ENCODE data around the gene FOXP3. TPM values are rescaled to one million over a fixed set of nuclear protein-coding genes. Genes with fewer than 3 reads are reported as not detected.

Gene FOXP3
- total RNA-seq, 1 experiment from 2014 or later = 0.26 TPM

DNA sequence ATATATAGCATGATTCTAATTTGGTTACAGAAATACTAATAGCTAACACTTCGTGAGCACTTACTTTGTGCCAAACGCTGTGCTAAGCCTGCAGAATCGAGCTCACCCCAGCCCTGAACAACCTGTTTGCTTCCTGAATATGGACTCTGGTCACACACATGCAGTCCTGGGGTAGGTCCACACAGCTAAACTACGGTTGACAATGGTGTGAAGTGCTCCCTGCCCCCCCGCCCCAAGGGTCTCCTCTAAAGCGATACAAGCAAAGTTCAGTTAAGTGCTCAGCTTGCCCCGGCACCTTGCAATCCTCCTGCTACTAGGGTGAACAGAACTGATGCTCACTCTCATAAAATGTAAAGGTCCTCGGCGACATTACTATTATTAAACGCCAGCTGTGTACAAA is 879 bp downstream of the FOXP3 start:
- BruUV-seq (replicated peaks) = no TSS peak
- H3K27me3 Mint-ChIP-seq (ENCODE audit: unreplicated experiment) = peaks cover 54% of the 10 kb centered on the region
- no peak for DNase-seq
- TF ChIP-seq, protein P1, sequence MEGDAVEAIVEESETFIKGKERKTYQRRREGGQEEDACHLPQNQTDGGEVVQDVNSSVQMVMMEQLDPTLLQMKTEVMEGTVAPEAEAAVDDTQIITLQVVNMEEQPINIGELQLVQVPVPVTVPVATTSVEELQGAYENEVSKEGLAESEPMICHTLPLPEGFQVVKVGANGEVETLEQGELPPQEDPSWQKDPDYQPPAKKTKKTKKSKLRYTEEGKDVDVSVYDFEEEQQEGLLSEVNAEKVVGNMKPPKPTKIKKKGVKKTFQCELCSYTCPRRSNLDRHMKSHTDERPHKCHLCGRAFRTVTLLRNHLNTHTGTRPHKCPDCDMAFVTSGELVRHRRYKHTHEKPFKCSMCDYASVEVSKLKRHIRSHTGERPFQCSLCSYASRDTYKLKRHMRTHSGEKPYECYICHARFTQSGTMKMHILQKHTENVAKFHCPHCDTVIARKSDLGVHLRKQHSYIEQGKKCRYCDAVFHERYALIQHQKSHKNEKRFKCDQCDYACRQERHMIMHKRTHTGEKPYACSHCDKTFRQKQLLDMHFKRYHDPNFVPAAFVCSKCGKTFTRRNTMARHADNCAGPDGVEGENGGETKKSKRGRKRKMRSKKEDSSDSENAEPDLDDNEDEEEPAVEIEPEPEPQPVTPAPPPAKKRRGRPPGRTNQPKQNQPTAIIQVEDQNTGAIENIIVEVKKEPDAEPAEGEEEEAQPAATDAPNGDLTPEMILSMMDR (IDR thresholded peaks at IDR 0.05; ENCODE audit: unreplicated experiment) = no peak
- peaks cover 9% of the 10 kb centered on the region for H3K4me1 Mint-ChIP-seq (ENCODE audit: low read depth, unreplicated experiment)
- CTCF ChIA-PET = interaction anchor here (0.8 kb wide), 1 partner anchor 10 kb away, joined by 3 read pairs; no protein-coding TSS in a partner anchor
- no peak overlapping the region for H3K4me3 Mint-ChIP-seq (ENCODE audit: low read depth, unreplicated experiment)
- H3K9me3 Mint-ChIP-seq (ENCODE audit: low read depth, unreplicated experiment) = no peaks in the 10 kb centered on the region
- peaks cover 8% of the 10 kb centered on the region for H3K36me3 Mint-ChIP-seq (ENCODE audit: insufficient read depth, unreplicated experiment)
- intact Hi-C loops (cut with micrococcal nuclease; ENCODE audit: unreplicated experiment) = no loop called here
- H3K27ac Mint-ChIP-seq (ENCODE audit: unreplicated experiment) = no peak overlapping the region

DNA sequence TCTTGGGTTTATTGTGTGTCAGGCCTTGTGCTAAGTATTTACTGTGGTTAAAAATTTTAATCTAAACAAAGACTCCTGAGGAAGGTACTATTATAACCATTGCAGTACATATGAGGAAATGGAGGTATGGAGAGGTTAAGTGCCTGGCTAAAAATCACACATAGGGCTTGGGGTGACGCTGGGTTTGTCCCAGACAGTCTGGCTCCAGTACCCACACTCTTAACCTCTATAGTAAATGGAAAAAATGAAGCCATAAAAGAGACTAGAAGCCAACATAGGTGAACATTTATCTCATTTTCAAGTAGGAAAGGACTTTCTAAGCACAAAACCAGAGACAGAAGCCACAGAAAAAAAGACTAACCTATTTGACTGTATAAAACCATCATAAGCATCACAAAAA is 1.9 kb downstream of the FOXP3 start:
- TF ChIP-seq, protein P1 (IDR thresholded peaks at IDR 0.05; ENCODE audit: unreplicated experiment) = no peak
- CTCF ChIA-PET = no interaction called here
- Mint-ChIP-seq H3K9me3 (ENCODE audit: low read depth, unreplicated experiment) (no peaks in the 10 kb centered on the region), H3K4me3 (ENCODE audit: low read depth, unreplicated experiment) (no peak overlapping the region), H3K27me3 (ENCODE audit: unreplicated experiment) (peaks cover 56% of the 10 kb centered on the region), H3K27ac (ENCODE audit: unreplicated experiment) (no peak overlapping the region), H3K4me1 (ENCODE audit: low read depth, unreplicated experiment) (no peaks in the 10 kb centered on the region), H3K36me3 (ENCODE audit: insufficient read depth, unreplicated experiment) (peaks cover 4% of the 10 kb centered on the region)
- BruUV-seq (replicated peaks) = no TSS peak
- DNase-seq = no peak
- intact Hi-C loops (cut with micrococcal nuclease; ENCODE audit: unreplicated experiment) = no loop called here

DNA sequence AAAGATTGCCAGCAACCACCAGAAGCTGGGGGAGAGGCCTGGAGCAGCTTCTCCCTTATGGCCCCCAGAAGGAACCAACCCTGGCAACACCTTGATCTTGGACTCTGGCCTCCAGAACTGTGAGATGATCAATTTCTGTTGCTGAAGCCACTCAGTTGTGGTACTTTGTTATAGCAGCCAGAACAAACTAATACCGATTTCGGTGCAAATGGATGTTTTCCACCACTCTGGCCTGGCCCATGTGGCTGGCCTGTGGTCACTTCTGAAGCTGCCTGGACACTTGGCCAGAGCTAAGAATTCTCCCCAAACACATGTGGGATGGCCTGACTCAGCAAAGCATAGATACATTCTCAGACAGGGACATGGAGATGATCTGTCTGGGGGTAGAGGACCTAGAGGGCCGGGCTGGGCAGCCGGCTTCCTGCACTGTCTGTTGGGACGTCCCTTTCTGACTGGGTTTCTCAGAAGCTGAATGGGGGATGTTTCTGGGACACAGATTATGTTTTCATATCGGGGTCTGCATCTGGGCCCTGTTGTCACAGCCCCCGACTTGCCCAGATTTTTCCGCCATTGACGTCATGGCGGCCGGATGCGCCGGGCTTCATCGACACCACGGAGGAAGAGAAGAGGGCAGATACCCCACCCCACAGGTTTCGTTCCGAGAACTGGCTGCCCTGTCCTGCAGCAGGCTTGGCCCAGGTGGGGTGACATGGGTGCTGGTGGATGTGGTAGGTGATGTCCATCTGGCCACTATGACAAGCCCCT is 4.1 kb downstream of the FOXP3 start:
- no peak for DNase-seq
- no TSS peak for BruUV-seq (replicated peaks)
- Mint-ChIP-seq H3K36me3 (ENCODE audit: insufficient read depth, unreplicated experiment) (peaks cover 4% of the 10 kb centered on the region), H3K27me3 (ENCODE audit: unreplicated experiment) (peaks cover 56% of the 10 kb centered on the region), H3K9me3 (ENCODE audit: low read depth, unreplicated experiment) (no peaks in the 10 kb centered on the region), H3K4me1 (ENCODE audit: low read depth, unreplicated experiment) (no peaks in the 10 kb centered on the region), H3K4me3 (ENCODE audit: low read depth, unreplicated experiment) (no peak overlapping the region), H3K27ac (ENCODE audit: unreplicated experiment) (no peak overlapping the region)
- intact Hi-C loops (cut with micrococcal nuclease; ENCODE audit: unreplicated experiment) = no loop called here
- CTCF ChIA-PET = no interaction called here
- TF ChIP-seq, protein P1 (IDR thresholded peaks at IDR 0.05; ENCODE audit: unreplicated experiment) = no peak

DNA sequence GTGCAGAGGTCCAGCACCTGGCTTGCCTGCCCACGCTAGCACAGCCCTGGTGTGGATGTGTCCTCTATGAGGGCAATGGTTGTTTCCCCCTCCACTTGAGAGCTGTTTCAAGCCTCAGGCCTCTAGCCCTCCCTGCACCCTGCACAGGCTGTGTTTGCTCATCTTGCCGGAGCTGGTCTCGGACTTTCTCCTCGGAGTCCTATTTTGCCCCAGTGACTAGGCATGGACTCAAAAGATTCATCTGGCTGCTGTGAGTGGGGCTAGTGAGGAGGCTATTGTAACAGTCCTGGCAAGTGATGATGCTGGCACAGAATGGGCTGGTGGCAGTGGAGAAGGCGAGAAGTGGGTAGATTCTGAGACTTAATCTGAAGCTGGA is 5.8 kb downstream of the FOXP3 start:
- TF ChIP-seq, protein P1 (IDR thresholded peaks at IDR 0.05; ENCODE audit: unreplicated experiment) = no peak
- Mint-ChIP-seq H3K36me3 (ENCODE audit: insufficient read depth, unreplicated experiment) (peaks cover 9% of the 10 kb centered on the region), H3K27me3 (ENCODE audit: unreplicated experiment) (peaks cover 47% of the 10 kb centered on the region), H3K4me1 (ENCODE audit: low read depth, unreplicated experiment) (no peaks in the 10 kb centered on the region), H3K9me3 (ENCODE audit: low read depth, unreplicated experiment) (no peaks in the 10 kb centered on the region), H3K4me3 (ENCODE audit: low read depth, unreplicated experiment) (no peak overlapping the region), H3K27ac (ENCODE audit: unreplicated experiment) (no peak overlapping the region)
- no peak for DNase-seq
- intact Hi-C loops (cut with micrococcal nuclease; ENCODE audit: unreplicated experiment) = no loop called here
- no TSS peak for BruUV-seq (replicated peaks)
- CTCF ChIA-PET = no interaction called here

Data from Calu3 (cell line).